Mononuclear cell (primary cell): ENCODE results near the gene DNAAF8. TPM values are rescaled to one million over a fixed set of nuclear protein-coding genes. Genes with fewer than 3 reads are reported as not detected.

ENCODE experiments used
- H3K27me3 ChIP-seq: 2 replicates; pipeline ENCODE4 v1.6.0; 2011; ENCODE audit warnings: low read length, control low read depth; ENCODE audit not compliant: insufficient read depth
- H3K4me1 ChIP-seq: 2 replicates; pipeline ENCODE4 v1.5.1; 2011; ENCODE audit warnings: mild to moderate bottlenecking, low read length, control low read depth; ENCODE audit not compliant: insufficient read depth
- H3K4me3 ChIP-seq: 2 replicates; pipeline ENCODE4 v1.5.1; 2011; ENCODE audit warnings: mild to moderate bottlenecking, low read length, moderate library complexity
- H3K9me3 ChIP-seq: 2 replicates; pipeline ENCODE4 v1.5.1; 2011; ENCODE audit warnings: low read depth, mild to moderate bottlenecking, control low read depth, low read length
- total RNA-seq: library from RNA; depleted of rRNA; stranded (reverse); fragments of >200 nt; gene quantifications from one replicate; pipeline ENCODE4 v1.2.3, GENCODE V29; 2012

Gene DNAAF8
- total RNA-seq, 1 donor: not detected

GRCh38 chr16:4787627-4788482 lies 53.5 kb downstream of the DNAAF8 start, which contains the start of gene SEPTIN12:
TSS of gene SEPTIN12 (minus strand) at chr16:4788345. CDS start at chr16:4787645, 700 bp downstream.
- H3K4me3 ChIP-seq: no peak within 1 kb of the TSS
- no peaks in the 10 kb centered on the region for H3K9me3 ChIP-seq
- no peaks in the 10 kb centered on the region for H3K27me3 ChIP-seq
- H3K4me1 ChIP-seq: no peaks in the 10 kb centered on the region

- Histone ChIP-seq H3K9me3 (no peaks in the 10 kb centered on the region), H3K4me3 (no peak overlapping the region), H3K27me3 (no peaks in the 10 kb centered on the region), H3K4me1 (no peaks in the 10 kb centered on the region)
These were observed 54.2 kb downstream of the DNAAF8 start for GRCh38 chr16:4788489-4788889.

GRCh38 chr16:4788910-4789309 lies 54.6 kb downstream of the DNAAF8 start:
- Histone ChIP-seq H3K9me3 (no peaks in the 10 kb centered on the region), H3K4me1 (no peaks in the 10 kb centered on the region), H3K4me3 (no peak overlapping the region), H3K27me3 (no peaks in the 10 kb centered on the region)

- Histone ChIP-seq H3K27me3 (no peaks in the 10 kb centered on the region), H3K9me3 (no peaks in the 10 kb centered on the region), H3K4me1 (no peaks in the 10 kb centered on the region), H3K4me3 (no peak overlapping the region)
These were observed 55.9 kb downstream of the DNAAF8 start for GRCh38 chr16:4790261-4790660.

- H3K27me3 ChIP-seq: no peaks in the 10 kb centered on the region
- H3K4me1 ChIP-seq: no peaks in the 10 kb centered on the region
- no peak overlapping the region for H3K4me3 ChIP-seq
- no peaks in the 10 kb centered on the region for H3K9me3 ChIP-seq
These were observed 56.5 kb downstream of the DNAAF8 start for GRCh38 chr16:4790871-4791270.

- Histone ChIP-seq H3K4me1 (no peaks in the 10 kb centered on the region), H3K27me3 (no peaks in the 10 kb centered on the region), H3K9me3 (no peaks in the 10 kb centered on the region), H3K4me3 (no peak overlapping the region)
These were observed 58.7 kb downstream of the DNAAF8 start for GRCh38 chr16:4792951-4793513.

GRCh38 chr16:4795181-4795827 lies 61.0 kb downstream of the DNAAF8 start, which contains the start of gene SMIM22:
TSS of gene SMIM22 (plus strand) at chr16:4795369. CDS start at chr16:4795735, 366 bp downstream.
- Histone ChIP-seq H3K4me1 (peaks cover 4% of the 10 kb centered on the region), H3K4me3 (no peak within 1 kb of the TSS), H3K9me3 (no peaks in the 10 kb centered on the region), H3K27me3 (no peaks in the 10 kb centered on the region)

GRCh38 chr16:4795828-4796572 lies 61.7 kb downstream of the DNAAF8 start:
- no peaks in the 10 kb centered on the region for H3K9me3 ChIP-seq
- no peak overlapping the region for H3K4me3 ChIP-seq
- peaks cover 10% of the 10 kb centered on the region for H3K4me1 ChIP-seq
- H3K27me3 ChIP-seq: no peaks in the 10 kb centered on the region

- Histone ChIP-seq H3K4me3 (no peak overlapping the region), H3K9me3 (no peaks in the 10 kb centered on the region), H3K4me1 (peaks cover 21% of the 10 kb centered on the region), H3K27me3 (no peaks in the 10 kb centered on the region)
These were observed 62.9 kb downstream of the DNAAF8 start for GRCh38 chr16:4796982-4797804.

GRCh38 chr16:4797805-4798252 lies 63.5 kb downstream of the DNAAF8 start:
- H3K27me3 ChIP-seq: no peaks in the 10 kb centered on the region
- no peak overlapping the region for H3K4me3 ChIP-seq
- no peaks in the 10 kb centered on the region for H3K9me3 ChIP-seq
- H3K4me1 ChIP-seq: peaks cover 21% of the 10 kb centered on the region

- Histone ChIP-seq H3K27me3 (no peaks in the 10 kb centered on the region), H3K4me1 (peaks cover 23% of the 10 kb centered on the region), H3K4me3 (no peak overlapping the region), H3K9me3 (no peaks in the 10 kb centered on the region)
These were observed 64.1 kb downstream of the DNAAF8 start for GRCh38 chr16:4798456-4798855.
